HepG2 (cell line): ENCODE measurements around the gene KIAA0232. TPM values are rescaled to one million over a fixed set of nuclear protein-coding genes. Genes with fewer than 3 reads are reported as not detected.

Experiments
- ARHGAP35 ChIP-seq: sonication (generic); formaldehyde crosslinking; IDR thresholded peaks from 2 replicates; pipeline ENCODE4 v1.9.0; 2022; ENCODE audit warnings: mild to moderate bottlenecking, inconsistent platforms, moderate library complexity, missing genetic modification reagents, borderline replicate concordance
- BHLHE40 ChIP-seq: IDR thresholded peaks from 2 replicates; pipeline ENCODE4 v1.6.1; 2011; ENCODE audit warnings: low read length, improper control_type of control experiment
- GMEB1 ChIP-seq: sonication (generic); formaldehyde crosslinking; IDR thresholded peaks from 2 replicates; pipeline ENCODE4 v1.5.1; 2020; ENCODE audit warnings: missing genetic modification reagents, mild to moderate bottlenecking, borderline replicate concordance
- HNRNPL ChIP-seq: fragments of 200-400 bp; formaldehyde crosslinking; IDR thresholded peaks from 2 replicates; pipeline ENCODE4 v1.6.1; 2017; ENCODE audit warnings: mild to moderate bottlenecking, low read depth, low read length
- ISX ChIP-seq: sonication (generic); formaldehyde crosslinking; conservative IDR thresholded peaks from 2 replicates; pipeline ENCODE4 v1.5.0; 2020; ENCODE audit warnings: missing genetic modification reagents
- NFIC ChIP-seq: IDR thresholded peaks from 2 replicates; pipeline ENCODE4 v1.6.1; 2012; ENCODE audit warnings: mild to moderate bottlenecking, low read length, inconsistent platforms
- NFKB2 ChIP-seq: sonication (generic); formaldehyde crosslinking; IDR thresholded peaks from 2 replicates; pipeline ENCODE4 v1.4.0; 2020; ENCODE audit warnings: missing genetic modification reagents, borderline replicate concordance
- SP1 ChIP-seq, 2 experiments: fragments of 450-650 bp in 1 of 2; sonication (generic) in 1 of 2; formaldehyde crosslinking in 1 of 2; IDR thresholded peaks; 2 replicates each; pipeline versions ENCODE4 v1.4.0 to v1.6.1; 2016 to 2020; ENCODE audit warnings: missing genetic modification reagents in 1 of 2
- TFAP4 ChIP-seq: sonication (generic); IDR thresholded peaks from 2 replicates; pipeline ENCODE4 v1.6.1; 2016; ENCODE audit warnings: low read depth, borderline replicate concordance
- YEATS4 ChIP-seq: sonication (generic); formaldehyde crosslinking; IDR thresholded peaks from 2 replicates; pipeline ENCODE4 v1.4.0; 2020; ENCODE audit warnings: missing genetic modification reagents, borderline replicate concordance
- ZFX ChIP-seq: sonication (generic); formaldehyde crosslinking; IDR thresholded peaks from 2 replicates; pipeline ENCODE4 v1.4.0; 2020; ENCODE audit warnings: mild to moderate bottlenecking, low read depth, missing genetic modification reagents, moderate library complexity
- ZNF343 ChIP-seq: sonication (generic); formaldehyde crosslinking; IDR thresholded peaks from 2 replicates; pipeline ENCODE4 v1.4.0; 2020; ENCODE audit warnings: mild to moderate bottlenecking, missing genetic modification reagents
- ZNF691 ChIP-seq: sonication (generic); formaldehyde crosslinking; IDR thresholded peaks from 2 replicates; pipeline ENCODE4 v1.4.0; 2020; ENCODE audit warnings: missing genetic modification reagents, low read depth, mild to moderate bottlenecking, borderline replicate concordance
- ZNF777 ChIP-seq: sonication (generic); formaldehyde crosslinking; IDR thresholded peaks from 2 replicates; pipeline ENCODE4 v1.4.0; 2020; ENCODE audit warnings: missing genetic modification reagents
- polyA plus RNA-seq, 8 experiments: library from polyadenylated mRNA; depleted of rRNA in 3 of 8; stranded (reverse) in 7 of 8; unstranded in 1 of 8; fragments of >200 nt; fragmentation: Illumina TruSeq in 4 of 8; extraction: Trizol in 4 of 8; gene quantifications; 2 replicates each; pipeline versions ENCODE4 v1.2.1 to v1.2.3, GENCODE V29; 2011 to 2016; ENCODE audit warnings: low read depth in 4 of 8, missing spikeins in 1 of 8, mixed read lengths in 1 of 8; ENCODE audit not compliant: insufficient read depth in 1 of 8
- total RNA-seq, 5 experiments: library from RNA; depleted of rRNA; stranded (reverse); fragments of >200 nt; fragmentation: Illumina TruSeq; extraction: Trizol; gene quantifications; 2 replicates each; pipeline ENCODE4 v1.2.3, GENCODE V29; 2016; ENCODE audit warnings: low read depth in 1 of 5
- TF ChIP-seq, protein P1 (sequence below): sonication (generic); formaldehyde crosslinking; IDR thresholded peaks from 2 replicates; pipeline ENCODE4 v1.9.0; 2022; ENCODE audit warnings: low read depth, missing genetic modification reagents

The KIAA0232 gene
- total and polyA plus RNA-seq, 2 of the 13 experiments (the other 11 are each of a cell fraction or from before 2014, with no cell fraction given): 7.8 to 17.1 TPM

GRCh38 chr4:6753103-6753560 lies 29.4 kb upstream of the KIAA0232 start (continued):
- TF ChIP-seq HNRNPL (peak; percentile 89), ZNF343 (CRISPR knock-in tag) (peak; percentile 71; the same call in 1 of the 2 replicates), TFAP4 (peak; percentile 58; the same call in 1 of the 2 replicates), GMEB1 (CRISPR knock-in tag) (peak; percentile 39; the same call in 1 of the 2 replicates), ISX (no peak), YEATS4 (peak; percentile 71; the same call in 1 of the 2 replicates), NFKB2 (0 out of 2 replicates have a peak, but pooled peaks have one; percentile 71), SP1 (IDR thresholded peaks at IDR 0.05) (no peak), SP1 (CRISPR knock-in tag; IDR thresholded peaks at IDR 0.05) (peak; percentile 30; the same call in 1 of the 2 replicates), BHLHE40 (peak; percentile 26; the same call in 1 of the 2 replicates), ZNF777 (CRISPR knock-in tag) (peak; percentile 43; the same call in 1 of the 2 replicates), ARHGAP35 (CRISPR knock-in tag) (peak; percentile 69; the same call in 1 of the 2 replicates), NFIC (no peak), ZFX (CRISPR knock-in tag) (peak; percentile 95), ZNF691 (CRISPR knock-in tag) (0 out of 2 replicates have a peak, but pooled peaks have one; percentile 55)
- TF ChIP-seq, protein P1, sequence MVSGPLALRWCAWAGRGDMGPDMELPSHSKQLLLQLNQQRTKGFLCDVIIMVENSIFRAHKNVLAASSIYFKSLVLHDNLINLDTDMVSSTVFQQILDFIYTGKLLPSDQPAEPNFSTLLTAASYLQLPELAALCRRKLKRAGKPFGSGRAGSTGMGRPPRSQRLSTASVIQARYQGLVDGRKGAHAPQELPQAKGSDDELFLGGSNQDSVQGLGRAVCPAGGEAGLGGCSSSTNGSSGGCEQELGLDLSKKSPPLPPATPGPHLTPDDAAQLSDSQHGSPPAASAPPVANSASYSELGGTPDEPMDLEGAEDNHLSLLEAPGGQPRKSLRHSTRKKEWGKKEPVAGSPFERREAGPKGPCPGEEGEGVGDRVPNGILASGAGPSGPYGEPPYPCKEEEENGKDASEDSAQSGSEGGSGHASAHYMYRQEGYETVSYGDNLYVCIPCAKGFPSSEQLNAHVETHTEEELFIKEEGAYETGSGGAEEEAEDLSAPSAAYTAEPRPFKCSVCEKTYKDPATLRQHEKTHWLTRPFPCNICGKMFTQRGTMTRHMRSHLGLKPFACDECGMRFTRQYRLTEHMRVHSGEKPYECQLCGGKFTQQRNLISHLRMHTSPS (CRISPR knock-in tag): peak; percentile 79
